Measurements from ENCODE around the gene MARCHF3. TPM values are rescaled to one million over a fixed set of nuclear protein-coding genes. Genes with fewer than 3 reads are reported as not detected.

The MARCHF3 gene, protein sequence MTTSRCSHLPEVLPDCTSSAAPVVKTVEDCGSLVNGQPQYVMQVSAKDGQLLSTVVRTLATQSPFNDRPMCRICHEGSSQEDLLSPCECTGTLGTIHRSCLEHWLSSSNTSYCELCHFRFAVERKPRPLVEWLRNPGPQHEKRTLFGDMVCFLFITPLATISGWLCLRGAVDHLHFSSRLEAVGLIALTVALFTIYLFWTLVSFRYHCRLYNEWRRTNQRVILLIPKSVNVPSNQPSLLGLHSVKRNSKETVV
- 1 to 10 TPM; 3.6 to 4.2 TPM for total RNA-seq

DNA sequence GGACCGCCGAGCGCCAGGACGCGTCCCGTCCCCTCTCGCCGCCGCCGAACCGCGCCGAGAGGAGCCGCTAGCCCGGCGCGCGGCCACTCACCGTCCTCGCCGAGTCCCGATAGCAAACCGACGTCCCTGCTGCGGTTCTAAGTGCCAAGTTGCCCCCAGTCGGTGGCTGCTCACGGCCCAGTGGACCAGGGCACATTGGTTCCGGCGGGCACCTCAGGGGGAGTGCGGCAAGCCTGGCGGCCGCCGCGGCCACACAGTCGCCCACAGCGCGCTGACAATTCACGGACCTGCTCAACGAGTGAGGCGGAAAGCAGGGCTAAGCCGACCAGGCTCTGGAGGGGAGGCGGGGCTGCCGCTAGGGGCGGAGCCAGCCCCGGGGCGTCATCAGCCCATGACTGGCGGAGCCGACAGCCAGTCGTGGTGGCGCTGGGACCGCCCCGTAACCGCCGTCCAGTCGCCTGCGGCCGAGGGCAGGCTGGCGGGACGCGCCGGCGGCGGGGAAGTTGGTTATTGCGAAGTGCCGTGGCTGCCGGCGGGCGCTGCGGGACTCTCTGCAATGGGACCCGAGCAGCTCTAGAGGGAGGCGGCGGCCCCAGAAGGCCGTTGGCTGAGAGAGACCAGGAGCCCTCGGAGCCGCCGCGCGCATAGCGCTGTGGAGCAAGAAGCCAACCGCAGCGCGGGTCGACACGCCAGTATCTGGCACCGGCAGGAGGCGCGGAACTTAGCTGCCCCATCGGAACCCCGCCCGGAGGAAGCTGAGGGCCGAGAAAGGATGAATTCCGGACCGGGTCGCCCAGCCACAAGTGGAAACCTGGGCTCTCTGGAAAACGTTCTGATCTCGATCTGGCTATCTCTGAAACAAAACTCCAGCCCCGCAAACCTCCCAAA is at the start of gene MARCHF3:
MARCHF3 (minus strand) TSS at position 300 of the 888 bp plus-strand sequence. CDS start 112,387 bp downstream, outside the sequence.
- Mint-ChIP-seq H3K4me3 (peak within 1 kb of the TSS; percentile 83), H3K9me3 (ENCODE audit: low read depth) (no peaks in the 10 kb centered on the region), H3K27ac (peak within 1 kb of the TSS; percentile 78), H3K36me3 (ENCODE audit: low read depth) (no peaks in the 10 kb centered on the region), H3K27me3 (no peaks in the 10 kb centered on the region), H3K4me1 (peaks cover 16% of the 10 kb centered on the region)
- DNase-seq (peak; percentile 96), ATAC-seq (peak; percentile 98)
- ChIA-PET CTCF (interaction anchor here (0.6 to 1.7 kb wide), 6 partner anchors 16 to 429 kb away, joined by 3 to 6 read pairs (median 4); partner anchors contain the start of gene PHAX), POLR2A (interaction anchor here (1.0 to 1.5 kb wide), 3 partner anchors 11 to 252 kb away, joined by 3 to 4 read pairs (median 3); partner anchors contain the start of gene C5orf63)
- intact Hi-C loops (cut with DNase I, micrococcal nuclease) = loop anchor here (1.0 to 10.0 kb wide), 13 partner anchors 42 to 1052 kb away; partner anchors contain the start of genes C5orf63 (in 2 of the 2), LMNB1 (in 1 of the 2), PHAX (in 1 of the 2) and PRRC1 (in 1 of the 2)

DNA sequence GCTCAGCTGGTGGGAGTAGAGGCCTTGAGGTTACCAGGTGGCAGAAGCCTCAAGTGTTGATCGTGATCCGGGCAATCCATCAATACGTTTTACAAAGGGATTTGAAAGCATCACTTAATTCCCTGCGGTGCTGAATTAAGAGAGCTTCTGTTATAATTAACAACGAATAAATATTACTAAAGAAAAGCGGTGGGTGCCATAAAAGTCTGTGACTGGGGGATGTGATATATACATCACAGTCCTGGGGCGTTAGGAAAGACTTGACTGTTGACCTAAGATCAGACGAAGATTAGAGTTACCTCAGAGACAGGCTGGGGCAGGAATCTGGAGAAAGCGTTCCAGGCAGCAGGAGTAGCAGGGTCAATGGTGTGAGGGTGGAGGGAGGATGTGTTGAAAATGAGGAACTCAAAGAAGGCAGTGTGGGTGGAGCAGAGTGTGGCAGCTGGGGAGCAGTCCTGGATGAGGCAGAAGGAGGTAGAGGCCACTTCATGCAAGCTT is 49.7 kb upstream of the MARCHF3 start:
- Mint-ChIP-seq H3K9me3 (ENCODE audit: low read depth) (no peaks in the 10 kb centered on the region), H3K27ac (no peak overlapping the region), H3K4me1 (no peaks in the 10 kb centered on the region), H3K4me3 (no peak overlapping the region), H3K27me3 (peaks cover 2% of the 10 kb centered on the region), H3K36me3 (ENCODE audit: low read depth) (no peaks in the 10 kb centered on the region)
- no peak for DNase-seq
- intact Hi-C loops (cut with DNase I, micrococcal nuclease) = loop anchor here in 1 of 2 experiments (10.0 kb wide), 1 partner anchor 215 kb away; no protein-coding TSS in a partner anchor
- ATAC-seq = no peak
- POLR2A ChIA-PET = interaction anchor here (0.6 to 0.7 kb wide), 2 partner anchors 67 to 268 kb away, joined by 3 read pairs; no protein-coding TSS in a partner anchor
- CTCF ChIA-PET = interaction anchor here (0.9 kb wide), 1 partner anchor 259 kb away, joined by 3 read pairs; no protein-coding TSS in a partner anchor

DNA sequence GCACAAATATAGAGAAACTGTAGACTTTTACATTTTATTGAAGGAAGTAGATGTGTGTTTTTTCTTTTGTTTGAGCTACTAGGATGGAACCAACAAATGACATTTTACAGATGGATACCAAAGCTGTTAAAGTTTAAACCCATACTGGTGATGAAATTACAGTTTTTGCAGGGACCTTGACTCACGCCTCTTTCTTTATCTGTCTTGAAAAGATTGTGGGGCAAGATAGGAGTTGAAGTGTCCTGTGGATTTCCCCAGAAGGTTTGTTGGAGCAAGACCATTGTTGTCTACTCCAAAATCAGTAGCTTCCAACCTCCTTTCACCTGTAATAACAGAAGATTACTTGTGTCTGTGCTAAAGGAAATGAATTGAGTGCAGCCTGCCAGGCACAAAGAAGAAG is 47.0 kb upstream of the MARCHF3 start:
- Mint-ChIP-seq H3K9me3 (ENCODE audit: low read depth) (no peaks in the 10 kb centered on the region), H3K4me1 (peaks cover 7% of the 10 kb centered on the region), H3K27ac (no peak overlapping the region), H3K27me3 (peaks cover 2% of the 10 kb centered on the region), H3K36me3 (ENCODE audit: low read depth) (no peaks in the 10 kb centered on the region), H3K4me3 (no peak overlapping the region)
- ChIA-PET POLR2A (no interaction called here), CTCF (no interaction called here)
- no peak for ATAC-seq
- DNase-seq = no peak
- intact Hi-C loops (cut with DNase I, micrococcal nuclease) = loop anchor here in 1 of 2 experiments (10.0 kb wide), 1 partner anchor 213 kb away; no protein-coding TSS in a partner anchor

DNA sequence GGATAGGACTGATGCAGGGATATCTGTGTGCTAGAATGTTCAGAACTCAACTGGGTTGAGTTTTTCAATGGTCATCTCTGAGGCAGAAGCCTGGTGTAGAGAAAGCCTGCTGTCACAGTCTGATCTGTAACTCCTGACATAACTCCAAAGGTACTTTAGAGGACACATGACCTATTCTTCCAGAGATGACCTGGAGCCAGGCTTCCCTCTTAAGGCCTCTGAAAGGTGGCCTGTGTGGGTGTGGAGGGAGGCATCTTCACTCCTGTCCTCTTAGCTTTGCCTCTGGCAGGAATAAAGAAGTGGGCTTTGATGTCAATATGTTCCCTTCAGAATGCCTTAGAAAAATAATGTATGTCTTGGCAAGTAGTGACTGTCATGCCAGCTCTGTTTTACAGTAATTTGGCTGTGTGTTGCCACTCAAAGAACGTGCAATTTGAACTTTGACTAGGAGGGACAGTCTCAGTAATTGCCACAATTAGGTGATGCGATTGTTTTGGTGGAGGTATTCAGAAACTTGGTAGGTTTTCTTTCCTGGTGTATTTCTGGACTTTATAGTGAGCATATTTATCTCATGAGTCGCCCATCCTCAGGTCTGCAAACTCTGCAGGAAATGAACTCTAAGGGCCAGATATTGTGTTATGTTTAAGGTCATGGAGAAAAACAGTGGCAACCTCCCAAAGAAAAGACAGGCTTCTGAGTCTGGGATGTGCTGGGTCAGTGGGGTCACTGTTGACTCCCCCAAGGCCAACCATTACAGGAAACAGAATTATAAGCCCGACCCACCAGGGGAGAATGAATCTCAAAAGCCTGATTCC is 46.2 kb upstream of the MARCHF3 start:
- CTCF ChIA-PET = no interaction called here
- Mint-ChIP-seq H3K4me1 (peaks cover 9% of the 10 kb centered on the region), H3K27ac (no peak overlapping the region), H3K4me3 (no peak overlapping the region), H3K36me3 (ENCODE audit: low read depth) (no peaks in the 10 kb centered on the region), H3K27me3 (peaks cover 2% of the 10 kb centered on the region), H3K9me3 (ENCODE audit: low read depth) (no peaks in the 10 kb centered on the region)
- intact Hi-C loops (cut with DNase I, micrococcal nuclease) = loop anchor here in 1 of 2 experiments (10.0 kb wide), 1 partner anchor 212 kb away; no protein-coding TSS in a partner anchor
- POLR2A ChIA-PET = no interaction called here
- ATAC-seq = no peak
- DNase-seq = no peak

DNA sequence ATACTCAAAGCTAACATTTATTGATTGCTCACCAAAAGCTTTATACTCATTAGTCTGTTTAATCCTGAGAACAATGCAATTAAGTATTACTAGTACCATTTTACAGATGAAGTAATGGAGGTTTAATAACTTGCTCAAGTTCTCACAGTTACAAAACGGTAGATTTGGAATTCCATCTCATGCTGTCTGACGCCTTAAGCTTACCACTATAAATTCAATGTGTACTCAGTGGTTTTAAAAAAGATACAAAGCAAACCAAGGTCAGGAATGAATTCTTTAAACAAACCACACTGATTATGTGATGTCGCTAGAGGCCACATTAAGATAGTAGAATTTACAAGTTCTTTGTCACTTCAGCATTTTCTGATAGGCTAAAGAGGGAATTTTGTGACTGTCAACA is 44.1 kb upstream of the MARCHF3 start:
- no peak overlapping the region for H3K27ac Mint-ChIP-seq
- CTCF ChIA-PET = interaction anchor here (0.6 to 1.0 kb wide), 3 partner anchors 13 to 262 kb away, joined by 3 to 4 read pairs (median 3); no protein-coding TSS in a partner anchor
- H3K27me3 Mint-ChIP-seq = no peaks in the 10 kb centered on the region
- H3K36me3 Mint-ChIP-seq (ENCODE audit: low read depth) = peaks cover 2% of the 10 kb centered on the region
- DNase-seq = no peak
- H3K4me1 Mint-ChIP-seq = peaks cover 9% of the 10 kb centered on the region
- H3K4me3 Mint-ChIP-seq = no peak overlapping the region
- H3K9me3 Mint-ChIP-seq (ENCODE audit: low read depth) = no peaks in the 10 kb centered on the region
- POLR2A ChIA-PET = interaction anchor here (0.6 kb wide), 1 partner anchor 390 kb away, joined by 3 read pairs; no protein-coding TSS in a partner anchor
- no peak for ATAC-seq
- intact Hi-C loops (cut with DNase I, micrococcal nuclease) = loop anchor here in 1 of 2 experiments (10.0 kb wide), 1 partner anchor 210 kb away; no protein-coding TSS in a partner anchor

DNA sequence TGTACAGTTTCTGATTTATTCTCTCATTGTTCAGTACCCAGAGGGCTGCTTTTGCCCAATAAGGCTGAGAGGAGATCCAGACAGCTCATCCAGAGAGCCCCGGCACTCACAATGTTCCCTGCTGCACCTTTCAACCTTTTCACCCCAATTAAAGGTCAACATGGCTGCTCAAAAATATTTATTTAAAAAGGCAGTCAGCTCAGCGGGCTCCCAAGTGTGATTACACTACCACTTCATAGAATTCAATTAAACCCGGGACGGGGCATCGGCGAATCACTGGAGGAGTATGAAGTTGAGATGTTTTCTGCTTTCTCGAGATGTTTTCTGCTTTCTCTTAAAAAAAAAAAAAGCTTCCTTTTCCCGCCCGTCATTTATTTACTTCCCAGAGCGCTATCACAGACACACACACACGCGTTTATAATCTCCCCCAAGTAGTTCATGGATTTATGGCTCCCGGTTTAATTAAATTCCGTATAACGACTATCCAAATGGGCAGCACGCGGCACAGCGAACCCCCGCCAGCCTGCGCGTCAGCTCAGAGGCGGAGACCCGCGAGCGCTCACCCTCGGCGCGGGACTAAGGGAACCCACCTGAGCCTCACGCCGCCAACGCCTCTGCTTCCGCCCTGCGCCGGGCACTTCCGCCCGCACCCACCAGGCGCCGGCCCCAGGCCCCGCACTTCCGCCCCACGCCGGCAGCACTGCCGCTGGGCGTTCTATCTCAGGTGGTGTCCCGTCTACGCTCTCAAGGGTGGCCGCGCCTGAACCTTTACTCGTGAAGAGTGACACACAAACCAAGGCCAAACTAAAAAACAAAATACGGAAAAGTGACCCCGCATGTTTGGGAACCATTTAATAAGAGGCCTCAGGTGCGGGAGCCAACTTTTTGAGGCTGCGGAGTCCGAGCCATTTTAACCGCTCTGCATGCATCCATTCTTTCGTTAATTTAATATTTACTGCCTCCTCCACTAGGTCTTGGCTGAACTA is 42.8 kb upstream of the MARCHF3 start, which contains the start of gene C5orf63:
C5orf63 (minus strand) TSS at position 642 of the 986 bp plus-strand sequence. CDS start 14,507 bp downstream, outside the sequence.
- Mint-ChIP-seq H3K4me3 (peak within 1 kb of the TSS; percentile 86), H3K9me3 (ENCODE audit: low read depth) (no peaks in the 10 kb centered on the region), H3K36me3 (ENCODE audit: low read depth) (peaks cover 8% of the 10 kb centered on the region), H3K27me3 (no peaks in the 10 kb centered on the region), H3K4me1 (peaks cover 9% of the 10 kb centered on the region), H3K27ac (peak within 1 kb of the TSS; percentile 97)
- POLR2A ChIA-PET = interaction anchor here (0.5 to 1.3 kb wide), 3 partner anchors 42 to 261 kb away, joined by 3 to 4 read pairs (median 3); no protein-coding TSS in a partner anchor
- intact Hi-C loops (cut with DNase I, micrococcal nuclease) = loop anchor here (1.0 to 10.0 kb wide), 5 partner anchors 43 to 472 kb away; partner anchors contain the start of genes MARCHF3 (in 2 of the 2), PHAX (in 1 of the 2) and PRRC1 (in 1 of the 2)
- DNase-seq (peak; percentile 87), ATAC-seq (peak; percentile 98)
- CTCF ChIA-PET = interaction anchor here (0.6 to 1.2 kb wide), 6 partner anchors 48 to 295 kb away, joined by 3 to 7 read pairs (median 4); no protein-coding TSS in a partner anchor

DNA sequence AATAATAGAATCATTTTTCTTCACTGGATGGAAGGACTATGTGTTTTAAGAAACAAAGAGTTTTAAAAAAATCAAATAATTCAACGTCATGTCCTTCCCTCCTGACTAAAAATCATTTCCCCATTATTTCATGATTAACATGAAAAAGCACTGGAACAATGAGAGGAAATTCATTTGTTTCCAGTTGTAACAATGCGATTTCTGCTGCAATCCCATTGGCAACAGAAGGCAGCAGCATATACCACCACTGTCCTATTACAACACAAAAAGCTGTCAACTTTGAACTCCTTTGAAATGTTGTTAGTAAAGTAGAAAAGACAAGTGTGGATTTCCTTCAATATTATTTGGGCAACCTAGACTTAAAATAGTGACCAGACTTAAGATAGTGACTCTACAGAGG is 39.9 kb upstream of the MARCHF3 start:
- H3K4me3 Mint-ChIP-seq = no peak overlapping the region
- no peak overlapping the region for H3K27ac Mint-ChIP-seq
- H3K36me3 Mint-ChIP-seq (ENCODE audit: low read depth) = peaks cover 8% of the 10 kb centered on the region
- H3K4me1 Mint-ChIP-seq = peaks cover 9% of the 10 kb centered on the region
- intact Hi-C loops (cut with DNase I, micrococcal nuclease) = loop anchor here in 1 of 2 experiments (10.0 kb wide), 1 partner anchor 205 kb away; no protein-coding TSS in a partner anchor
- no peaks in the 10 kb centered on the region for H3K9me3 Mint-ChIP-seq (ENCODE audit: low read depth)
- no peak for DNase-seq
- H3K27me3 Mint-ChIP-seq = no peaks in the 10 kb centered on the region
- CTCF ChIA-PET = no interaction called here
- no peak for ATAC-seq
- POLR2A ChIA-PET = no interaction called here

DNA sequence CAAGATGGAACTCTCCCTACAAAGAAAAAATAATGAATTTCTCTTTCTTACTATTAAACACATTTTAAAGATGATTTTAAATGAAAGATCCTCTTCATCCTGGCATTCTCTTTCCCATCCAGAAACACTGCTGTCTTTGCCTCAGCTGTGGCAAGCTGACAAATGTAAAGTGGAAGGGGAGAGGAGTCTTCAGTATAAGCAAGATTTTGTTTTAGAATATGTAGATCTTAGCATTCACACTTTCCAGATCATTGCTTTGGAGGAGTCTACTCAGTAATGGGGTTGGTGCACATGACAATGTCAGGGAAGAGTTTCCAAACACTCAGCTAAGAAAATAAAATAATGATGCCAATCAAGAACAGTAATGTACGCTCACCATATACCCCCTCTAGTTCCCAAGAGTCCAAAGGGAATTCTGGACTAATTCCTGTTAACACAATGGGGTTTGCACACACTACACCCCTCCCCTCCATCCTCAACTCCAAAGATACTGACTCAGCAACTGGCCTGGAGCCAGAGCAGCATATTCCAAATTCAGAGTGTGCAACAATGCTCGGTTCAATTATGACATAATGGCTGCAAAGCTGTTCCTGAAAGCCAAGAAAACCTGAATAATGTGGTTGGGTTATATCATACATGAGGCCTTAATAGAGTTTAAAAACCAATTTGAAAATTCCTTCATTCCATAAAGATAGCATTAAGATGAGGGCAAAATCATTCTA is 38.3 kb upstream of the MARCHF3 start:
- Mint-ChIP-seq H3K9me3 (ENCODE audit: low read depth) (no peaks in the 10 kb centered on the region), H3K4me3 (no peak overlapping the region), H3K27ac (no peak overlapping the region), H3K27me3 (no peaks in the 10 kb centered on the region), H3K36me3 (ENCODE audit: low read depth) (peaks cover 8% of the 10 kb centered on the region), H3K4me1 (peaks cover 7% of the 10 kb centered on the region)
- ChIA-PET CTCF (interaction anchor here (0.7 kb wide), 1 partner anchor 1540 kb away, joined by 3 read pairs; no protein-coding TSS in a partner anchor), POLR2A (no interaction called here)
- DNase-seq = no peak
- intact Hi-C loops (cut with DNase I, micrococcal nuclease) = no loop called here
- ATAC-seq = no peak

DNA sequence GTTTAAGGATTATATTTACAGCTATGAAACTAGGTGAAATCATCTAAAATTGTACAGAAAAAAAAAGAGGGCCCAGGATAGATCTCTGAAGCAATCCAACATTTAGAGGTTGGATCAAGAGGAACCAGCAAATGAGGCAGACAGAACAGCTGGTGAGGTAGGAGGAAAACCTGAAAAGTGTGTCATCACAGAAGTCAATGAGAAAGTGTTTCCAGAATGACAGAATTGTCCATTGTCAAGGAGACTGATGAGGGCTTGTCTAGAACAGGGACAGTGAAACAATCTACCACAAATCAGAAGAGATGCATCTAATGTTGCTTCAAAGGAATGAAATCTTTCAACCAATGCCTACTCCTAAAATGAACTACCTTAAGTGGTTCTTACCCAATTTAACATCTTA is 36.4 kb upstream of the MARCHF3 start:
- Mint-ChIP-seq H3K4me3 (no peak overlapping the region), H3K27me3 (no peaks in the 10 kb centered on the region), H3K4me1 (no peaks in the 10 kb centered on the region), H3K36me3 (ENCODE audit: low read depth) (peaks cover 8% of the 10 kb centered on the region), H3K27ac (no peak overlapping the region), H3K9me3 (ENCODE audit: low read depth) (no peaks in the 10 kb centered on the region)
- intact Hi-C loops (cut with DNase I, micrococcal nuclease) = no loop called here
- POLR2A ChIA-PET = no interaction called here
- ATAC-seq (no peak), DNase-seq (no peak)
- CTCF ChIA-PET = interaction anchor here (1.0 kb wide), 1 partner anchor 236 kb away, joined by 3 read pairs; no protein-coding TSS in a partner anchor

Data from activated CD4-positive, alpha-beta T cell treated with anti-CD3 and anti-CD28 coated beads for 36 hours (primary cell).